GM23248 (cell line): ENCODE data around the gene CTIF.

ENCODE experiments used
- EZH2 ChIP-seq: fragments of 200-600 bp; sonication (generic); IDR thresholded peaks from 2 replicates; pipeline ENCODE4 v1.6.1; 2018; ENCODE audit warnings: antibody characterized with exemption, mild to moderate bottlenecking; ENCODE audit not compliant: insufficient read depth, poor library complexity, severe bottlenecking
- EZH2phosphoT487 ChIP-seq: fragments of 200-600 bp; sonication (generic); IDR thresholded peaks from 2 replicates; pipeline ENCODE4 v1.6.1; 2018; ENCODE audit warnings: antibody characterized with exemption, moderate library complexity, mild to moderate bottlenecking, low read depth; ENCODE audit not compliant: insufficient read depth

DNA sequence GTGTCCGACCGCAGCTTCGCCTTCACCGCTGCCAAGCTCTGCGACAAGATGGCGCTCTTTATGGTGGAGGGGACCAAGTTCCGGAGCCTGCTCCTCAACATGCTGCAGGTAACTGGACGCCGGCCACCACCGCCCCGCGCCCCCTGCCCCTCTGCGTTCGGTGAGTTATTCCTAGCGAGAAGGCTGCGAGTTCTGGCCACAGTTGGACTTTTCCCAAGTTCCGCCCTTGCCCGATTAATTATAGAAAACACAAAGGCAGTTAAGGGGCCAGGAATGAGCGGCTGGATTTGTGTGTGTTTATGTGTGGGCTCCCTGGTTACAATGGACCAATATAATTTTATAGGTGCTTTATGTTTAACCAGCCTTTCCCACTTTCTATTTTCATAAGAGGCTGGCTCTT, 222.8 kb downstream of the CTIF start:
- TF ChIP-seq EZH2 (no peak), EZH2phosphoT487 (no peak)
